ENCODE results near the gene THBS2. TPM values are rescaled to one million over a fixed set of nuclear protein-coding genes. Genes with fewer than 3 reads are reported as not detected.
"Not testable (repeated sequence)": the region's sequence is repeated elsewhere in the genome, so short reads cannot be mapped to it uniquely, and the experiment has no call there.

THBS2 gene
- total and polyA plus RNA-seq, 5 donors from 2014 or later = 0.02 TPM; not detected in 4

DNA sequence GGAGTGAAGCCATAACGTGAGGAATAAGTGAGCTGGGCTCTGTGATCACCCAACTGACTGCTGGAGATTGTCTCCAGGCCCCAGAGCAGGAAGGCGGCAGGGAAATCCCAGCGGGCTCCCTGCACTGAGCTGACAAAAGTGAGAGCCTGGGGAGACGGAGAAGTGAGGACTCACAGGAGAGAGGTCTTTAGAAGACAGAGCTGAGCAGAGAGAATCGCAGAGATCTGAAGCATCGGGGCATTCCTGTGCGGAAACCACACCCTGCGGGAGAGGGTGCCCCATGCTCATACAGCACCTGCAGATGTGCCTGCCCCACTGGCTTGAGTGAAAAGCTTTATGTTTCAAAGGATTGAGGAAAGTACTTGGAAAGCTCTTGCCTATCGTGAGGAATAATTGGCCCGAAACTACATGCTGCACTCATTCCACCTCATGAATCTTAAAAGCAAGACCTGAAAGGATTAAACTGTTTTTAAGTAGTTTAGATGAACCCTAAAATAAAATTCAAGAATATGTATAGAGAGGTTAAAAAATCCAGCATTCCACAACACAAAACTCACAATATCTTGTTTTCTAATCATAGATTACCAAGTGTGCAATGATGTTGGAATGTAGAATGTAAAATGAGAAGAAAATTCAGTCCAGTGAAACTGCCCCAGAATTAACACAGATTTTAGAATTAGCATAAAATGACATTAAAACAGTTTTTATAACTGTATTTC is 17.7 kb upstream of the THBS2 start:
- H3K4me1 ChIP-seq (ENCODE audit: control insufficient read depth, insufficient read depth, low read length, poor library complexity, severe bottlenecking) = no peaks in the 10 kb centered on the region
- no peaks in the 10 kb centered on the region for H3K27me3 ChIP-seq (ENCODE audit: control insufficient read depth, insufficient read depth, low read length)
- Mint-ChIP-seq H3K9me3 (no peaks in the 10 kb centered on the region), H3K36me3 (no peaks in the 10 kb centered on the region), H3K4me3 (no peak overlapping the region), H3K4me1 (no peaks in the 10 kb centered on the region), H3K27ac (peak overlapping the region in 1 of 3 donors; percentile 82), H3K27me3 (peaks cover 18% of the 10 kb centered on the region)
- H3K4me3 ChIP-seq (ENCODE audit: low read depth, low read length) = no peak overlapping the region
- no peak overlapping the region for H3K27ac ChIP-seq (ENCODE audit: insufficient read depth, low read length, poor library complexity, severe bottlenecking)
- no peak for ATAC-seq (ENCODE audit: low read depth in 2 of 2)
- no peaks in the 10 kb centered on the region for H3K9me3 ChIP-seq (ENCODE audit: control insufficient read depth in 2 of 2, low read length in 2 of 2)
- DNase-seq = no peak
- H3K36me3 ChIP-seq (ENCODE audit: control insufficient read depth, insufficient read depth, low read length) = no peaks in the 10 kb centered on the region

DNA sequence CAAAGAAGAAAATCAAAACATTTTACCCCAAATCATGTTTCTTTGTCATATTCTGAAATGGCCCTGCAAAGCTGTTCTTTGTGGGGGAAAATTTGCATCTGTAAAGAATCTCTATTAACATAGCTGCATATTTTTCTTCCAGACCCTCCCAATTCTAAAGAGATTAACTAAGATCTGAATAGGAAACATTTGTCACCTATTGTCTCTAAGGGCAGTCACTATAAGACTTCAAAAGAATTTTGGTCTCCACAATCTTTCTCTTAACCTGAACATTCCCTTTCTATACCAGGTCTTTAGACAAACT is 16.4 kb upstream of the THBS2 start:
- not testable (repeated sequence) for H3K36me3 ChIP-seq (ENCODE audit: control insufficient read depth, insufficient read depth, low read length); H3K4me3 Mint-ChIP-seq; H3K27ac Mint-ChIP-seq; H3K4me1 ChIP-seq (ENCODE audit: control insufficient read depth, insufficient read depth, low read length, poor library complexity, severe bottlenecking); H3K4me1 Mint-ChIP-seq; ATAC-seq (ENCODE audit: low read depth in 2 of 2); H3K27ac ChIP-seq (ENCODE audit: insufficient read depth, low read length, poor library complexity, severe bottlenecking); H3K9me3 Mint-ChIP-seq; H3K36me3 Mint-ChIP-seq; H3K9me3 ChIP-seq (ENCODE audit: control insufficient read depth in 2 of 2, low read length in 2 of 2); DNase-seq; H3K27me3 ChIP-seq (ENCODE audit: control insufficient read depth, insufficient read depth, low read length); H3K4me3 ChIP-seq (ENCODE audit: low read depth, low read length)
- H3K27me3 Mint-ChIP-seq = peaks cover 24% of the 10 kb centered on the region

- DNase-seq (no peak), ATAC-seq (ENCODE audit: low read depth in 2 of 2) (no peak)
- no peaks in the 10 kb centered on the region for H3K4me1 Mint-ChIP-seq
- Histone ChIP-seq H3K27ac (ENCODE audit: insufficient read depth, low read length, poor library complexity, severe bottlenecking) (no peak overlapping the region), H3K4me3 (ENCODE audit: low read depth, low read length) (no peak overlapping the region), H3K4me1 (ENCODE audit: control insufficient read depth, insufficient read depth, low read length, poor library complexity, severe bottlenecking) (no peaks in the 10 kb centered on the region), H3K27me3 (ENCODE audit: control insufficient read depth, insufficient read depth, low read length) (no peaks in the 10 kb centered on the region), H3K36me3 (ENCODE audit: control insufficient read depth, insufficient read depth, low read length) (no peaks in the 10 kb centered on the region), H3K9me3 (ENCODE audit: control insufficient read depth in 2 of 2, low read length in 2 of 2) (no peaks in the 10 kb centered on the region)
- no peak overlapping the region for H3K27ac Mint-ChIP-seq
- peaks cover 24% of the 10 kb centered on the region for H3K27me3 Mint-ChIP-seq
- H3K36me3 Mint-ChIP-seq = no peaks in the 10 kb centered on the region
- no peaks in the 10 kb centered on the region for H3K9me3 Mint-ChIP-seq
- H3K4me3 Mint-ChIP-seq = no peak overlapping the region
These were observed 15.8 kb upstream of the THBS2 start for GRCh38 chr6:169269180-169270076.

- no peak overlapping the region for H3K4me3 ChIP-seq (ENCODE audit: low read depth, low read length)
- H3K27ac ChIP-seq (ENCODE audit: insufficient read depth, low read length, poor library complexity, severe bottlenecking) = no peak overlapping the region
- no peaks in the 10 kb centered on the region for H3K36me3 Mint-ChIP-seq
- no peaks in the 10 kb centered on the region for H3K4me1 Mint-ChIP-seq
- no peak overlapping the region for H3K4me3 Mint-ChIP-seq
- no peak overlapping the region for H3K27ac Mint-ChIP-seq
- H3K9me3 Mint-ChIP-seq = no peaks in the 10 kb centered on the region
- H3K9me3 ChIP-seq (ENCODE audit: control insufficient read depth in 2 of 2, low read length in 2 of 2) = no peaks in the 10 kb centered on the region
- DNase-seq = no peak
- no peaks in the 10 kb centered on the region for H3K27me3 ChIP-seq (ENCODE audit: control insufficient read depth, insufficient read depth, low read length)
- H3K4me1 ChIP-seq (ENCODE audit: control insufficient read depth, insufficient read depth, low read length, poor library complexity, severe bottlenecking) = no peaks in the 10 kb centered on the region
- peaks cover 21% of the 10 kb centered on the region for H3K27me3 Mint-ChIP-seq
- ATAC-seq (ENCODE audit: low read depth in 2 of 2) = no peak
- H3K36me3 ChIP-seq (ENCODE audit: control insufficient read depth, insufficient read depth, low read length) = no peaks in the 10 kb centered on the region
These were observed 14.6 kb upstream of the THBS2 start for GRCh38 chr6:169268276-169268675.

GRCh38 chr6:169266746-169267591 is 13.3 kb upstream of the THBS2 start:
- Histone ChIP-seq H3K27me3 (ENCODE audit: control insufficient read depth, insufficient read depth, low read length) (no peaks in the 10 kb centered on the region), H3K36me3 (ENCODE audit: control insufficient read depth, insufficient read depth, low read length) (no peaks in the 10 kb centered on the region), H3K9me3 (ENCODE audit: control insufficient read depth in 2 of 2, low read length in 2 of 2) (no peaks in the 10 kb centered on the region), H3K4me1 (ENCODE audit: control insufficient read depth, insufficient read depth, low read length, poor library complexity, severe bottlenecking) (no peaks in the 10 kb centered on the region), H3K4me3 (ENCODE audit: low read depth, low read length) (no peak overlapping the region), H3K27ac (ENCODE audit: insufficient read depth, low read length, poor library complexity, severe bottlenecking) (no peak overlapping the region)
- Mint-ChIP-seq H3K4me1 (no peaks in the 10 kb centered on the region), H3K27me3 (peaks cover 17% of the 10 kb centered on the region), H3K4me3 (no peak overlapping the region), H3K9me3 (no peaks in the 10 kb centered on the region), H3K27ac (no peak overlapping the region), H3K36me3 (no peaks in the 10 kb centered on the region)
- DNase-seq (no peak), ATAC-seq (ENCODE audit: low read depth in 2 of 2) (no peak)

DNA sequence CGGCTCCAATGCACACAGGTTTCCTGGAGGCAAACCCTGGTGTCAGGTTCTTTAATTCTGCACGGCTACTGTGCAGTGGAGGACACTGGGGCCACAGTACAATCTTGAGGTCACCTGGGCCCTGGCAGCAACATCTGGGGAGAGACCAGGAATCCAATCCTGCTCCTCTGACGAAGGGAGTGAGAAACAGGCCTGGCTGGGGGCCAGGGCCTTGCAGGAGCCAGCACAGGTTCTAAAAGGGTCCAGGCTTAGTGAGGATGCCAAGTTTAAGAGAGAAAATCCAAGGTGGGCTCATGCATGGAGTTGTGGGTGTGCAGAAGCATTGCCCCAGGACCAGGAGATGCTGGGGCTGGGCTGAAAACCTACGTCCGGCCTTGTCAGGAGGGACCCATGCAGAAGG is 12.6 kb upstream of the THBS2 start:
- Histone ChIP-seq H3K4me3 (ENCODE audit: low read depth, low read length) (no peak overlapping the region), H3K9me3 (ENCODE audit: control insufficient read depth in 2 of 2, low read length in 2 of 2) (no peaks in the 10 kb centered on the region), H3K27me3 (ENCODE audit: control insufficient read depth, insufficient read depth, low read length) (no peaks in the 10 kb centered on the region), H3K27ac (ENCODE audit: insufficient read depth, low read length, poor library complexity, severe bottlenecking) (no peak overlapping the region), H3K36me3 (ENCODE audit: control insufficient read depth, insufficient read depth, low read length) (no peaks in the 10 kb centered on the region), H3K4me1 (ENCODE audit: control insufficient read depth, insufficient read depth, low read length, poor library complexity, severe bottlenecking) (no peaks in the 10 kb centered on the region)
- Mint-ChIP-seq H3K9me3 (no peaks in the 10 kb centered on the region), H3K27ac (no peak overlapping the region), H3K36me3 (no peaks in the 10 kb centered on the region), H3K4me1 (no peaks in the 10 kb centered on the region), H3K27me3 (peaks cover 13% of the 10 kb centered on the region), H3K4me3 (no peak overlapping the region)
- DNase-seq (no peak), ATAC-seq (ENCODE audit: low read depth in 2 of 2) (no peak)

GRCh38 chr6:169265486-169266131 is 12.0 kb upstream of the THBS2 start:
- no peak overlapping the region for H3K27ac Mint-ChIP-seq
- H3K4me1 ChIP-seq (ENCODE audit: control insufficient read depth, insufficient read depth, low read length, poor library complexity, severe bottlenecking) = no peaks in the 10 kb centered on the region
- DNase-seq (no peak), ATAC-seq (ENCODE audit: low read depth in 2 of 2) (no peak)
- H3K27me3 ChIP-seq (ENCODE audit: control insufficient read depth, insufficient read depth, low read length) = no peaks in the 10 kb centered on the region
- H3K4me3 ChIP-seq (ENCODE audit: low read depth, low read length) = no peak overlapping the region
- H3K27ac ChIP-seq (ENCODE audit: insufficient read depth, low read length, poor library complexity, severe bottlenecking) = no peak overlapping the region
- H3K36me3 ChIP-seq (ENCODE audit: control insufficient read depth, insufficient read depth, low read length) = no peaks in the 10 kb centered on the region
- H3K27me3 Mint-ChIP-seq = peaks cover 13% of the 10 kb centered on the region
- H3K4me3 Mint-ChIP-seq = no peak overlapping the region
- no peaks in the 10 kb centered on the region for H3K4me1 Mint-ChIP-seq
- no peaks in the 10 kb centered on the region for H3K9me3 Mint-ChIP-seq
- no peaks in the 10 kb centered on the region for H3K36me3 Mint-ChIP-seq
- no peaks in the 10 kb centered on the region for H3K9me3 ChIP-seq (ENCODE audit: control insufficient read depth in 2 of 2, low read length in 2 of 2)
